Breast epithelium (tissue), 3 donors: ENCODE results near the gene OXA1L.

ENCODE experiments used
- CTCF ChIP-seq, 3 donors: fragments of 450-650 bp; IDR thresholded peaks; one replicate each; pipeline ENCODE4 v1.5.1; 2016 to 2017; ENCODE audit warnings: antibody characterized with exemption in 3 of 3, mild to moderate bottlenecking in 3 of 3, moderate library complexity in 3 of 3
- POLR2A ChIP-seq: fragments of 450-650 bp; IDR thresholded peaks from one replicate; pipeline ENCODE4 v1.6.1; 2016; ENCODE audit warnings: antibody characterized with exemption, mild to moderate bottlenecking, moderate library complexity

- no peak for TF ChIP-seq CTCF (IDR thresholded peaks at IDR 0.05)
- no peak for TF ChIP-seq POLR2A
These were observed 35.2 kb downstream of the OXA1L start for GRCh38 chr14:22801716-22802115.
